ENCODE data around the gene KIAA1755.
A peak's percentile ranks its signal among the peaks of the same experiment; 100 is the strongest.

The KIAA1755 gene

GRCh38 chr20:38238829-38239228 is 21.7 kb downstream of the KIAA1755 start:
- DNase-seq, result no peak

GRCh38 chr20:38237381-38237780 is 23.2 kb downstream of the KIAA1755 start:
- DNase-seq, result no peak

- no peak for DNase-seq
Observed at GRCh38 chr20:38231531-38232121, 28.9 kb downstream of the KIAA1755 start.

- no peak for DNase-seq
Observed at GRCh38 chr20:38230957-38231526, 29.5 kb downstream of the KIAA1755 start.

- DNase-seq, result no peak
Observed at GRCh38 chr20:38230253-38230551, 30.3 kb downstream of the KIAA1755 start.

GRCh38 chr20:38229376-38230252 is 30.9 kb downstream of the KIAA1755 start:
- no peak for DNase-seq

GRCh38 chr20:38228436-38228835 is 32.1 kb downstream of the KIAA1755 start:
- DNase-seq, result no peak

- no peak for DNase-seq
Observed at GRCh38 chr20:38227420-38228360, 32.8 kb downstream of the KIAA1755 start.

- DNase-seq, result no peak
Observed at GRCh38 chr20:38226553-38226952, 34.0 kb downstream of the KIAA1755 start.

- no peak for DNase-seq
Observed at GRCh38 chr20:38225900-38226263, 34.7 kb downstream of the KIAA1755 start.

GRCh38 chr20:38225240-38225899 is 35.2 kb downstream of the KIAA1755 start:
- DNase-seq, result no peak

GRCh38 chr20:38224531-38224930 is 36.0 kb downstream of the KIAA1755 start:
- no peak for DNase-seq

GRCh38 chr20:38223743-38224100 is 36.8 kb downstream of the KIAA1755 start:
- no peak for DNase-seq

GRCh38 chr20:38222923-38223742 is 37.4 kb downstream of the KIAA1755 start:
- no peak for DNase-seq

GRCh38 chr20:38222231-38222922 is 38.2 kb downstream of the KIAA1755 start:
- DNase-seq, result peak; percentile 1

- DNase-seq, result peak; percentile 43
Observed at GRCh38 chr20:38221119-38221589, 39.4 kb downstream of the KIAA1755 start.

- DNase-seq, result no peak
Observed at GRCh38 chr20:38220587-38221118, 39.9 kb downstream of the KIAA1755 start.

GRCh38 chr20:38219006-38219950 is 41.3 kb downstream of the KIAA1755 start:
- no peak for DNase-seq

- DNase-seq, result no peak
Observed at GRCh38 chr20:38218566-38218885, 42.0 kb downstream of the KIAA1755 start.

Measured in effector CD8-positive, alpha-beta T cell (primary cell).